PC-9 (cell line): ENCODE results near the gene DDX41. TPM values are rescaled to one million over a fixed set of nuclear protein-coding genes. Genes with fewer than 3 reads are reported as not detected.
A peak's percentile ranks its signal among the peaks of the same experiment; 100 is the strongest.

Source experiments
- BruUV-seq: library from RNA; stranded (reverse); fragments of 400-500 nt; replicated peaks from 2 replicates; lab custom pipeline; 2021; lab: Mats Ljungman, UMichigan
- CTCF ChIA-PET: fragments of 300-600 bp; sonication (Branson Sonifier 250); formaldehyde crosslinking; loops from one replicate; lab custom pipeline; 2022; ENCODE audit warnings: antibody characterized with exemption; lab: Charles Lee
- POLR2A ChIA-PET: fragments of 300-600 bp; sonication (Branson Sonifier 250); formaldehyde crosslinking; loops from one replicate; lab custom pipeline; 2022; ENCODE audit warnings: antibody characterized with exemption; ENCODE audit not compliant: unreplicated experiment; lab: Charles Lee
- DNase-seq, 2 experiments: peaks; one replicate each; pipeline versions ENCODE4 v3.0.0 to v3.0.0-alpha.2; 2015 to 2022; ENCODE audit warnings: mixed read lengths in 1 of 2
- H2AFZ ChIP-seq: fragments of 200-600 bp; sonication (generic); 2 replicates; pipeline ENCODE4 v1.8.1; 2017; ENCODE audit warnings: antibody characterized with exemption
- H3F3A ChIP-seq: fragments of 200-600 bp; sonication (generic); 2 replicates; pipeline ENCODE4 v1.8.1; 2017; ENCODE audit warnings: antibody characterized with exemption, mild to moderate bottlenecking, low read depth; ENCODE audit not compliant: insufficient read depth
- H3K27ac ChIP-seq: fragments of 200-600 bp; sonication (generic); 2 replicates; pipeline ENCODE4 v1.6.1; 2016; ENCODE audit warnings: mixed run types
- H3K27me3 ChIP-seq: fragments of 200-600 bp; sonication (generic); 2 replicates; pipeline ENCODE4 v1.6.1; 2016; ENCODE audit warnings: low read depth, mixed run types; ENCODE audit not compliant: insufficient read depth
- H3K36me3 ChIP-seq: fragments of 200-600 bp; sonication (generic); 2 replicates; pipeline ENCODE4 v1.6.1; 2016; ENCODE audit warnings: low read depth, mixed run types
- H3K4me1 ChIP-seq: fragments of 200-600 bp; sonication (generic); replicated peaks from 2 replicates; pipeline ENCODE4 v1.6.1; 2016; ENCODE audit warnings: mixed run types; ENCODE audit not compliant: insufficient read depth
- H3K4me2 ChIP-seq: fragments of 200-600 bp; sonication (generic); 2 replicates; pipeline ENCODE4 v1.6.1; 2017; ENCODE audit warnings: mixed run types
- H3K4me3 ChIP-seq: fragments of 200-600 bp; sonication (generic); 2 replicates; pipeline ENCODE4 v1.6.1; 2016; ENCODE audit warnings: mixed run types
- H3K79me2 ChIP-seq: fragments of 200-600 bp; sonication (generic); 2 replicates; pipeline ENCODE4 v1.6.1; 2017; ENCODE audit warnings: low read depth, mixed run types
- H3K9me2 ChIP-seq: fragments of 200-600 bp; sonication (generic); 2 replicates; pipeline ENCODE4 v1.8.1; 2017; ENCODE audit warnings: mild to moderate bottlenecking; ENCODE audit not compliant: insufficient read depth
- H3K9me3 ChIP-seq: fragments of 200-600 bp; sonication (generic); 2 replicates; pipeline ENCODE4 v1.8.1; 2016; ENCODE audit warnings: low read depth; ENCODE audit not compliant: insufficient read depth
- H4K20me1 ChIP-seq: fragments of 200-600 bp; sonication (generic); 2 replicates; pipeline ENCODE4 v1.8.1; 2017; ENCODE audit not compliant: insufficient read depth
- CTCF ChIP-seq: fragments of 200-600 bp; sonication (generic); conservative IDR thresholded peaks from 2 replicates; pipeline ENCODE4 v1.6.1; 2017; ENCODE audit warnings: mixed run types, antibody characterized with exemption, mild to moderate bottlenecking, moderate library complexity
- EZH2 ChIP-seq: fragments of 200-600 bp; sonication (generic); IDR thresholded peaks from 2 replicates; pipeline ENCODE4 v1.8.0; 2017; ENCODE audit warnings: antibody characterized with exemption, low read depth
- intact Hi-C: fragments of 100-400 bp; cut with micrococcal nuclease; formaldehyde crosslinking; loops from one replicate; pipeline ENCODE4 v1.10.0; 2022; ENCODE audit not compliant: unreplicated experiment
- total RNA-seq: library from RNA; stranded (reverse); gene quantifications from 2 replicates; pipeline ENCODE4 v1.2.3, GENCODE V29; 2021

The DDX41 gene
- total RNA-seq, 1 experiment from 2014 or later: 93.1 TPM

- peaks cover 59% of the 10 kb centered on the region for H3F3A ChIP-seq
- H3K9me3 ChIP-seq: no peaks in the 10 kb centered on the region
- no TSS peak for BruUV-seq
- ChIA-PET POLR2A (interaction anchor here (0.6 kb wide), 2 partner anchors 17 to 656 kb away, joined by 3 read pairs; no protein-coding TSS in a partner anchor), CTCF (interaction anchor here (0.5 to 1.1 kb wide), 3 partner anchors 20 to 69 kb away, joined by 3 to 4 read pairs (median 4); no protein-coding TSS in a partner anchor)
- no peak overlapping the region for H3K27ac ChIP-seq
- H3K4me1 ChIP-seq: no peaks in the 10 kb centered on the region
- no peaks in the 10 kb centered on the region for H3K9me2 ChIP-seq
- intact Hi-C loops: no loop called here
- H3K36me3 ChIP-seq: no peaks in the 10 kb centered on the region
- no peak for TF ChIP-seq CTCF
- no peak for TF ChIP-seq EZH2
- peak in 1 of 2 experiments; percentile 33 for DNase-seq
- no peak overlapping the region for H3K4me3 ChIP-seq
- H3K4me2 ChIP-seq: no peak overlapping the region
- no peaks in the 10 kb centered on the region for H3K79me2 ChIP-seq
- no peaks in the 10 kb centered on the region for H4K20me1 ChIP-seq
- H2AFZ ChIP-seq: no peak overlapping the region
- H3K27me3 ChIP-seq: no peaks in the 10 kb centered on the region
These were observed 38.9 kb downstream of the DDX41 start for GRCh38 chr5:177477701-177478477.

DNA sequence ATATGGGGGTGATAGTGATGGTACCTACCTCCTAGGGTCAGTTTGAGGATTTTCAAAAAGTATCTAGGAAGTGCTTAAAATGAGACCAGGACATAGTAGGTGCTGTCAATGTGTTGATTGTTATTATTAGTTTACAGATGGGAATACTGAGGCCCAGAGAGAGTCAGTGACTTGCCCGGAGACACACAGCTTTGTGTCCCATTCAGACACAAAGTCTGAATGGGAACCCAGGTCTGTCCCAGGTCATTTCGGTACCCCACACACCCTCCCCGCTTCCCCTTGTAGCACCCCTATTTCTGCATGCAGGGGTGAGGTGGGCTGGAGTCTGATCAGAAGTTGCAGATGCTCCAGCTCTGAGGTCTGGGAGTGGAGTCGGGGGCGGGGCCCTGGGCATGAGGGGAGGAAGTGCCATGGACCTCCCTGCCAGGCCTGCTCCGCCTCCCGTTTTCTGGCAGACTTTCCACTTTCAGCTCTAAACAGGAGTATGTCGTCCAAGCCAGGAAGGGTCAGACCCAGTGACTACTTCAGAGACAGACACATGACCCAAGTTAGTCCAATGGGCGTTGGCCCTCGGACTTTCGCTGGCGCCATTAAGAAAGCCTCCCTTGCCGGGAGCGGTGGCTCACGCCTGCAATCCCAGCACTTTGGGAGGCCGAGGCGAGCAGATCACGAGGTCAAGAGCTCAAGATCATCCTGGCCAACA, 40.1 kb downstream of the DDX41 start:
- H4K20me1 ChIP-seq: no peaks in the 10 kb centered on the region; the same call in 1 of the 2 replicates
- POLR2A ChIA-PET: interaction anchor here (0.5 to 0.7 kb wide), 2 partner anchors 14 to 21 kb away, joined by 4 to 6 read pairs; partner anchors contain the start of gene PDLIM7
- no peak overlapping the region for H3K4me2 ChIP-seq
- no TSS peak for BruUV-seq
- DNase-seq: peak in 1 of 2 experiments; percentile 18
- intact Hi-C loops: no loop called here
- H3K27ac ChIP-seq: no peak overlapping the region
- CTCF ChIA-PET: interaction anchor here (0.5 to 1.1 kb wide), 2 partner anchors 19 kb away, joined by 3 to 4 read pairs; no protein-coding TSS in a partner anchor
- TF ChIP-seq EZH2 (no peak), CTCF (no peak)
- peaks cover 51% of the 10 kb centered on the region for H3F3A ChIP-seq
- H2AFZ ChIP-seq: no peak overlapping the region
- no peaks in the 10 kb centered on the region for H3K36me3 ChIP-seq
- H3K4me3 ChIP-seq: no peak overlapping the region
- H3K79me2 ChIP-seq: peaks cover 9% of the 10 kb centered on the region; the same call in 1 of the 2 replicates
- H3K9me3 ChIP-seq: no peaks in the 10 kb centered on the region
- H3K9me2 ChIP-seq: no peaks in the 10 kb centered on the region
- H3K27me3 ChIP-seq: no peaks in the 10 kb centered on the region
- peaks cover 9% of the 10 kb centered on the region for H3K4me1 ChIP-seq
